HepG2 (cell line): ENCODE measurements around the gene SERINC2. TPM values are rescaled to one million over a fixed set of nuclear protein-coding genes. Genes with fewer than 3 reads are reported as not detected.

ENCODE experiments used
- ATAC-seq: fragments of 200-7000 bp; cut with Tn5 transposase; 3 replicates; pipeline ENCODE4 v1.9.1; 2020; ENCODE audit warnings: mild to moderate bottlenecking, moderate library complexity
- BruUV-seq: library from RNA; stranded (reverse); fragments of 400-500 nt; replicated peaks from 2 replicates; lab custom pipeline; 2021; lab: Mats Ljungman, UMichigan
- CTCF ChIA-PET: fragments of 300-600 bp; formaldehyde crosslinking; extraction: SDS; loops from one replicate; lab custom pipeline; 2021; ENCODE audit warnings: low total read pairs, inconsistent platforms, low intra/inter-chr PET ratio; lab: Yijun Ruan, JAX
- POLR2A ChIA-PET: fragments of 350-600 bp; sonication (Branson Sonifier 250); formaldehyde crosslinking; loops from one replicate; lab custom pipeline; 2020; ENCODE audit warnings: antibody characterized with exemption, inconsistent platforms; lab: Yijun Ruan, JAX
- DNase-seq: peaks from one replicate; pipeline ENCODE4 v3.0.0-alpha.2; 2015; ENCODE audit warnings: low spot score
- FAIRE-seq: peaks from 3 replicates; lab custom pipeline; 2011; peaks lifted over from hg19 to GRCh38; lab: Jason Lieb, UNC
- H2AFZ ChIP-seq: one replicate; pipeline ENCODE4 v1.6.1; 2011; ENCODE audit warnings: low read length, inconsistent platforms
- H3K27ac ChIP-seq: fragments of 300-600 bp; 3 replicates; pipeline ENCODE4 v1.8.0; 2011; ENCODE audit warnings: mixed run types, mild to moderate bottlenecking, mixed read lengths, low read length, inconsistent platforms; ENCODE audit not compliant: insufficient read depth; ENCODE audit errors: extremely low read length
- H3K27me3 ChIP-seq, 2 experiments: fragments of 200-600 bp in 1 of 2; 2 replicates in 1 of 2; 3 replicates in 1 of 2; pipeline versions ENCODE4 v1.6.0 to v1.8.0; 2011; ENCODE audit warnings: low read length in 2 of 2, mild to moderate bottlenecking in 2 of 2, moderate library complexity in 2 of 2, inconsistent platforms in 1 of 2; ENCODE audit not compliant: insufficient read depth in 2 of 2, control insufficient read depth in 1 of 2
- H3K36me3 ChIP-seq, 2 experiments: fragments of 200-600 bp in 1 of 2; replicated peaks in 1 of 2; 2 replicates in 1 of 2; 3 replicates in 1 of 2; pipeline versions ENCODE4 v1.5.1 to v1.8.0; 2011; ENCODE audit warnings: low read length in 2 of 2, inconsistent platforms in 1 of 2; ENCODE audit not compliant: insufficient read depth in 2 of 2, control insufficient read depth in 1 of 2
- H3K4me1 ChIP-seq: 2 replicates; pipeline ENCODE4 v1.5.1; 2012; ENCODE audit warnings: low read length, inconsistent platforms; ENCODE audit not compliant: insufficient read depth
- H3K4me2 ChIP-seq: 2 replicates; pipeline ENCODE4 v1.6.0; 2011; ENCODE audit warnings: low read depth, low read length, inconsistent platforms
- H3K4me3 ChIP-seq, 3 experiments: fragments of 200-600 bp in 1 of 3; sonication (generic), shearing (Covaris generic) in 1 of 3; replicated peaks in 1 of 3; 2 replicates each; pipeline ENCODE4 v1.5.1; 2011 to 2016; ENCODE audit warnings: low read length in 3 of 3, inconsistent platforms in 2 of 3, low read depth in 2 of 3, mild to moderate bottlenecking in 2 of 3, control low read depth in 1 of 3, mixed read lengths in 1 of 3; ENCODE audit not compliant: insufficient read depth in 1 of 3
- H3K79me2 ChIP-seq: one replicate; pipeline ENCODE4 v1.6.1; 2011; ENCODE audit warnings: low read length, inconsistent platforms; ENCODE audit not compliant: insufficient read depth
- H3K9ac ChIP-seq: 2 replicates; pipeline ENCODE4 v1.6.0; 2011; ENCODE audit warnings: mild to moderate bottlenecking, low read depth, low read length, inconsistent platforms; ENCODE audit not compliant: insufficient read depth
- H3K9me3 ChIP-seq: 2 replicates; pipeline ENCODE4 v1.5.1; 2012; ENCODE audit warnings: mild to moderate bottlenecking, low read length
- H4K20me1 ChIP-seq: 2 replicates; pipeline ENCODE4 v1.6.0; 2011; ENCODE audit warnings: inconsistent platforms, mild to moderate bottlenecking, low read length, moderate library complexity; ENCODE audit not compliant: insufficient read depth
- ELF1 ChIP-seq: sonication (generic); formaldehyde crosslinking; IDR thresholded peaks from 2 replicates; pipeline ENCODE4 v1.4.0; 2020; ENCODE audit warnings: missing genetic modification reagents
- HDAC6 ChIP-seq: fragments of 200-600 bp; sonication (generic); IDR thresholded peaks from 2 replicates; pipeline ENCODE4 v1.7.0; 2017; ENCODE audit warnings: mild to moderate bottlenecking, antibody characterized with exemption, low read length, low read depth
- MAX ChIP-seq: IDR thresholded peaks from 2 replicates; pipeline ENCODE4 v1.6.1; 2012; ENCODE audit warnings: inconsistent platforms
- MTERF4 ChIP-seq: sonication (generic); formaldehyde crosslinking; IDR thresholded peaks from 2 replicates; pipeline ENCODE4 v1.8.0; 2023; ENCODE audit warnings: mild to moderate bottlenecking, missing genetic modification reagents
- PCBP2 ChIP-seq: fragments of 200-400 bp; formaldehyde crosslinking; optimal IDR thresholded peaks from 2 replicates; pipeline ENCODE3; 2018; ENCODE audit warnings: low read length, low read depth; ENCODE audit not compliant: poor library complexity, severe bottlenecking
- POLR2AphosphoS2 ChIP-seq: IDR thresholded peaks from 2 replicates; pipeline ENCODE4 v1.6.1; 2011; ENCODE audit warnings: low read depth, low read length, improper control_type of control experiment
- RFXAP ChIP-seq: sonication (generic); formaldehyde crosslinking; IDR thresholded peaks from 2 replicates; pipeline ENCODE4 v1.4.0; 2020; ENCODE audit warnings: missing genetic modification reagents, borderline replicate concordance
- SIN3A ChIP-seq: IDR thresholded peaks from 2 replicates; pipeline ENCODE4 v1.6.1; 2011; ENCODE audit warnings: low read depth, mild to moderate bottlenecking, control low read depth, low read length, borderline replicate concordance
- SP4 ChIP-seq: sonication (generic); formaldehyde crosslinking; IDR thresholded peaks from 2 replicates; pipeline ENCODE4 v1.8.1; 2023; ENCODE audit warnings: mild to moderate bottlenecking, missing genetic modification reagents
- ZNF430 ChIP-seq: sonication (generic); formaldehyde crosslinking; IDR thresholded peaks from 2 replicates; pipeline ENCODE4 v1.9.0; 2021; ENCODE audit warnings: mild to moderate bottlenecking, missing genetic modification reagents
- ZNF770 ChIP-seq: sonication (generic); formaldehyde crosslinking; IDR thresholded peaks from 2 replicates; pipeline ENCODE4 v1.5.0; 2020; ENCODE audit warnings: mild to moderate bottlenecking, missing genetic modification reagents
- WGBS: methylation state at CpG from one replicate; pipeline ENCODE4 v1.1.6; 2017; ENCODE audit warnings: low lambda C conversion rate; 5-methylcytosine and 5-hydroxymethylcytosine counted together
- in situ Hi-C: cut with HindIII; loops from 2 replicates; pipeline ENCODE4 v1.10.0; 2017; ENCODE audit warnings: low pct_unique_long_range_greater_than_20kb; ENCODE audit not compliant: extremely low pct_ligation_motif_present
- intact Hi-C: fragments of 100-400 bp; cut with micrococcal nuclease; formaldehyde crosslinking; loops from one replicate; pipeline ENCODE4 v1.10.0; 2022; ENCODE audit not compliant: unreplicated experiment
- polyA plus RNA-seq, 8 experiments: library from polyadenylated mRNA; depleted of rRNA in 3 of 8; stranded (reverse) in 7 of 8; unstranded in 1 of 8; fragments of >200 nt; fragmentation: Illumina TruSeq in 4 of 8; extraction: Trizol in 4 of 8; gene quantifications; 2 replicates each; pipeline versions ENCODE4 v1.2.1 to v1.2.3, GENCODE V29; 2011 to 2016; ENCODE audit warnings: low read depth in 4 of 8, missing spikeins in 1 of 8, mixed read lengths in 1 of 8; ENCODE audit not compliant: insufficient read depth in 1 of 8
- total RNA-seq, 5 experiments: library from RNA; depleted of rRNA; stranded (reverse); fragments of >200 nt; fragmentation: Illumina TruSeq; extraction: Trizol; gene quantifications; 2 replicates each; pipeline ENCODE4 v1.2.3, GENCODE V29; 2016; ENCODE audit warnings: low read depth in 1 of 5
- TF ChIP-seq, protein P1 (sequence below): sonication (generic); formaldehyde crosslinking; IDR thresholded peaks from 2 replicates; pipeline ENCODE4 v1.5.1; 2020; ENCODE audit warnings: missing genetic modification reagents, mild to moderate bottlenecking, borderline replicate concordance

The SERINC2 gene
- total and polyA plus RNA-seq, 2 of the 13 experiments (the other 11 are each of a cell fraction or from before 2014, with no cell fraction given), result 4.8 to 126 TPM

- ATAC-seq (no peak), DNase-seq (no peak), FAIRE-seq (no peak)
- H2AFZ ChIP-seq, result no peak overlapping the region
- peak overlapping the region; percentile 40 for H3K27ac ChIP-seq
- WGBS, result 26% methylated on average over 11 of the region's 11 CpGs
- no peak overlapping the region for H3K9ac ChIP-seq
- ChIA-PET POLR2A (interaction anchor here (0.6 to 2.5 kb wide), 7 partner anchors 21 to 582 kb away, joined by 3 to 15 read pairs (median 4); partner anchors contain the start of genes SNRNP40 and ZCCHC17), CTCF (no interaction called here)
- H4K20me1 ChIP-seq, result no peaks in the 10 kb centered on the region
- no peaks in the 10 kb centered on the region for H3K27me3 ChIP-seq
- H3K4me1 ChIP-seq, result peaks cover 77% of the 10 kb centered on the region
- BruUV-seq, result no TSS peak
- H3K4me3 ChIP-seq, result peak overlapping the region; percentile 36 to 64 (median 50); a peak in 5 of 6 replicates
- H3K4me2 ChIP-seq, result peak overlapping the region; percentile 96
- no peaks in the 10 kb centered on the region for H3K79me2 ChIP-seq
- H3K9me3 ChIP-seq, result no peaks in the 10 kb centered on the region
- TF ChIP-seq HDAC6 (no peak), PCBP2 (no peak), MAX (peak; percentile 12; the same call in 1 of the 2 replicates), ZNF430 (CRISPR knock-in tag) (0 out of 2 replicates have a peak, but pooled peaks have one; percentile 10), ZNF770 (peak; percentile 76; the same call in 1 of the 2 replicates), MTERF4 (CRISPR knock-in tag) (peak; percentile 36; the same call in 1 of the 2 replicates), RFXAP (CRISPR knock-in tag) (0 out of 2 replicates have a peak, but pooled peaks have one; percentile 1), SIN3A (0 out of 2 replicates have a peak, but pooled peaks have one; percentile 13), POLR2AphosphoS2 (no peak), SP4 (CRISPR knock-in tag) (0 out of 2 replicates have a peak, but pooled peaks have one; percentile 18), ELF1 (no peak)
- TF ChIP-seq, protein P1, sequence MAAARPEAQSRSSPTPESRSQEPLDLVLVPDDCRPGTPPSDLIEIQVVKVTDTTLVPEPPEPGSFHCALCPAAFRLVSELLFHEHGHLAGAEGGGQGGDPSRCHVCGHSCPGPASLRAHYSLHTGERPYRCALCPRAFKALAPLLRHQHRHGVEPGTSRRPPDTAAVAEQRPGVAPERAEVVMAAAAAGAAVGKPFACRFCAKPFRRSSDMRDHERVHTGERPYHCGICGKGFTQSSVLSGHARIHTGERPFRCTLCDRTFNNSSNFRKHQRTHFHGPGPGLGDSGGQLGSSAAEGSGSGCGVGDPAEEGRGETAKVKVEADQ, result no peak
- H3K36me3 ChIP-seq, result no peaks in the 10 kb centered on the region
- in situ Hi-C loops (no loop called here), intact Hi-C loops (no loop called here)
Measured at GRCh38 chr1:31373897-31374486, 39.0 kb upstream of the SERINC2 start.
